K562 (cell line): ENCODE measurements around the gene KLF13.

Source experiments
- ATF2 ChIP-seq: sonication (generic); formaldehyde crosslinking; IDR thresholded peaks from 2 replicates; pipeline ENCODE4 v1.8.1; 2022; ENCODE audit warnings: missing genetic modification reagents
- CREM ChIP-seq: IDR thresholded peaks from 2 replicates; pipeline ENCODE4 v1.6.1; 2014; ENCODE audit warnings: antibody characterized with exemption, low read depth
- CTCF ChIP-seq, 3 experiments: IDR thresholded peaks in 2 of 3; conservative IDR thresholded peaks in 1 of 3; 2 replicates each; pipeline ENCODE4 v1.5.1; 2011 to 2012; ENCODE audit warnings: low read length in 3 of 3, mild to moderate bottlenecking in 3 of 3, control low read depth in 2 of 3, improper control_type of control experiment in 1 of 3, inconsistent platforms in 1 of 3, low read depth in 1 of 3, mixed read lengths in 1 of 3, moderate library complexity in 1 of 3; ENCODE audit not compliant: insufficient read depth in 2 of 3
- ELF4 ChIP-seq: fragments of 450-650 bp; formaldehyde crosslinking; IDR thresholded peaks from 2 replicates; pipeline ENCODE4 v1.4.0; 2022; ENCODE audit warnings: missing genetic modification characterization
- ETV1 ChIP-seq: fragments of 450-650 bp; conservative IDR thresholded peaks from 2 replicates; pipeline ENCODE4 v1.6.1; 2016; ENCODE audit warnings: missing genetic modification characterization, control low read depth, low read depth, missing compliant biosample characterization
- GATAD2A ChIP-seq: fragments of 450-650 bp; IDR thresholded peaks from 2 replicates; pipeline ENCODE4 v1.6.1; 2017
- MYNN ChIP-seq, 2 experiments: sonication (generic); formaldehyde crosslinking in 1 of 2; IDR thresholded peaks; 2 replicates each; pipeline versions ENCODE4 v1.5.0 to v1.6.1; 2016 to 2020; ENCODE audit warnings: antibody characterized with exemption in 1 of 2, missing genetic modification reagents in 1 of 2
- TRIM28 ChIP-seq: fragments of 450-650 bp; IDR thresholded peaks from 2 replicates; pipeline ENCODE4 v1.6.1; 2017
- ZKSCAN3 ChIP-seq: fragments of 250-450 bp; sonication (Bioruptor Pico); IDR thresholded peaks from 2 replicates; pipeline ENCODE4 v1.4.0; 2020

- no peak for TF ChIP-seq TRIM28
- no peak for TF ChIP-seq ZKSCAN3 (CRISPR knock-in tag)
- TF ChIP-seq MYNN (IDR thresholded peaks at IDR 0.05), result no peak
- TF ChIP-seq MYNN (CRISPR knock-in tag; IDR thresholded peaks at IDR 0.05), result no peak
- no peak for TF ChIP-seq CREM
- TF ChIP-seq CTCF (IDR thresholded peaks at IDR 0.05 in 2 of 3, conservative IDR thresholded peaks at IDR 0.05 in 1 of 3; ENCODE audit: insufficient read depth in 2 of 3, low read depth in 1 of 3, low read length in 3 of 3), result no peak
- no peak for TF ChIP-seq ELF4 (CRISPR knock-in tag)
- no peak for TF ChIP-seq ATF2 (CRISPR knock-in tag)
- TF ChIP-seq ETV1, result no peak
- no peak for TF ChIP-seq GATAD2A
Observed at GRCh38 chr15:31427411-31427810, 100.8 kb downstream of the KLF13 start.
